ENCODE measurements around the gene TEX50.
"Not testable (repeated sequence)": the region's sequence is repeated elsewhere in the genome, so short reads cannot be mapped to it uniquely, and the experiment has no call there.

Gene TEX50

DNA sequence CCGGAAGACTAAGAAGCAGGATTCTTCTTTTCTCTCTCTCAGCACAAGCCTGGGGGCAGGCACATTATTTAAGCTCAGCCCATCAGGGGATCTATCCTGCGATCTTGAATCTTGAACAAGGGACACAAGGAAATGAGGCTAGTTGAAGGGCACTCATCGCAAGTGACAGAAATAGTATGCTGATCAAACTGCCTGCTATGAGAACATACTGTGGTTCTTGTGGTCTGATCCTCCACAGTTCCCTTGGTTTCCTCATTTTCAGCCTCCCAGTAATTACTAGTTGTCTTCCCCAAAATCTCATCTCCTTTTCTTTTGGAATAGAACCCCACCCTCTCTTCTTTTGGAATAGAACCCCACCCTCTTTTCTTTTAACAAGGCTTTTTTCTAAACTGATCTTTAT is 28.0 kb downstream of the TEX50 start:
- DNase-seq, result no peak

DNA sequence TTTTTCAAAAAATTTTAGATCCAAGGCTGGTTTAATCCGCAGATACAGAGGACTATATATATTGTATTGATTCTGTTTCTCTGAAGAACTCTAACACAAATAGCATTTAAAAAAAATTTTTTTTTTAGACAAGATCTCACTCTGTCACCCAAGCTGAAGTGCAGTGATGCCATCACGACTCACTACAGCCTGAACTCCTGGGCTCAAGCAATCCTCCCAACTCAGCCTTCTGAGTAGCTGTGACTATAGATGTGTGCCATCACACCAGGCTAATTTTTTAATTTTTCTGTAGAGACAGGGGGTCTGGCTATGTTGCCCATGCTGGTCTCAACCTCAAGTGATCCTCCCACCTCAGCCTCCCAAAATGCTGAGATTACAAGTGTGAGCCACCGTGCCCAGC is 31.5 kb downstream of the TEX50 start:
- DNase-seq, result no peak

DNA sequence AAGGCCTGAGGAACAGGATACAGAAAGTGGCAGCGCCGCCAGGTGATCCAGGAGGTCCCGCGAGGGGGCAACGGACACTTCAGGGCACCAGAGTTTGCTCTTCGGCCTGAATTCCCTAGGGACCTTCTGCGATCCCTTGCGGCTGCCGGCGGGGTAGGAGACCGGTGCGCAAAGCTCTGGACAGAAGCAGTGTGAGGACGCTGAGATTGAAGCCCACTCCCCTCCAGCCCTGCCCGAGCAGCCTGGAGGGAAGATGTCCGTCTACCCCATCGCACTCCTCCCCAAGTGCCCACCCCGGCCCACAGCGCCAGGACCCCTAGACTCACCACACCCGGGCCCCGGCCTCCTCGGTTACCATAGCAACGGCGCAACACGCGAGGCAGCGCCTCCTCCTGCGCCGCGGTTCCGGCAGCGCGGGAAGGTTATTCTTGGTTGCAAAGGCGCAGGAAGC is 34.4 kb downstream of the TEX50 start, which contains the start of gene ANKRD45:
TSS of gene ANKRD45 (minus strand) at position 361 of the 451 bp plus-strand sequence. CDS start 10,433 bp downstream, outside the sequence.
- DNase-seq, result peak; percentile 71 to 77

DNA sequence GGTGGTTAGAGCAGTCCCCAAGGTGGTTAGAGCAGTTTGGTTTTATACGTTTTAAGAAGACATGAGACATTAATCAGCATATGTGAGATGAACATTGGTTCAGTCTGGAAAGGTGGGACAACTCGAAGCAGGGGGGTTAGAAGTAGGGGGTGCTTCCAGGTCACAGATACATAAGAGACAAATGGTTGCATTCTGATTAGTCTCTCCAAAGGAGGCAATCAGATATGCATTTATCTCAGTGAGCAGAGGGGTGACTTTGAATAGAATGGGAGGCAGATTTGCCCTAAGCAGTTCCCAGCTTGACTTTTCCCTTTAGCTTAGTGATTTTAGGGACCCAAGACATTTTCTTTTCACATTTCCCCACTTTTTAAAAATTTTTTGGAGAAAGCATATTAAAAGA is 39.4 kb downstream of the TEX50 start:
- DNase-seq, result not testable (repeated sequence)

DNA sequence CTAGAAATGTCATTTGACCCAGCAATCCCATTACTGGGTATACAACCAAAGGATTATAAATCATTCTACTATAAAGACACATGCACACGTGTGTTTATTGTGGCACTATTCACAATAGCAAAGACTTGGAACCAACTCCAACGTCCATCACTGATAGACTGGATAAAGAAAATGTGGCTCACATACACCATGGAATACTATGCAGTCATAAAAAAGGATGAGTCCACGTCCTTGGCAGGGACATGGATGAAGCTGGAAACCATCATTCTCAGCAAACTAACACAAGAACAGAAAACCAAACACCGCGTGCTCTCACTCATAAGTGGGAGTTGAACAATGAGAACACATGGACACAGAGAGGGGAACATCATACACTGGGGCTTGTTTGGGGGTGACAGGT is 45.0 kb downstream of the TEX50 start:
- not testable (repeated sequence) for DNase-seq

DNA sequence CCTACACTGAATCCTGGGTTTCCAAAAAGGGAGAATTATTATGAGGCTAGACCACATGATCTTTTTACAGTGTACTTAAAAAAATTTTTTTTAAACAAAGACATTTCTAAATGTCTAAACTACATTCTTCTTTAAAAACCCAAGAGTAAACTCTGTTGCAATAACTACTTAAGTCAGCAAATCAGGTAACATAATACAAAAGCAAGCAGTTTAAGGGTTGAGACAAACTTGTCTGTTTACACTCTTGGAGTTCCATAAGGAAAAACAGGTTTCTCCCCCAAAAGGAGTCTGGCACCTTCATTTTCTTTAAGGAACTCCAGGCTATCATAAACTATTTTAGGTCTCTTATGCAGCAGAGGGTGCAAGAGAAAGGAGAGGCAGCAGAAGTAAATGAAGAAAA is 47.0 kb downstream of the TEX50 start:
- no peak for DNase-seq

DNA sequence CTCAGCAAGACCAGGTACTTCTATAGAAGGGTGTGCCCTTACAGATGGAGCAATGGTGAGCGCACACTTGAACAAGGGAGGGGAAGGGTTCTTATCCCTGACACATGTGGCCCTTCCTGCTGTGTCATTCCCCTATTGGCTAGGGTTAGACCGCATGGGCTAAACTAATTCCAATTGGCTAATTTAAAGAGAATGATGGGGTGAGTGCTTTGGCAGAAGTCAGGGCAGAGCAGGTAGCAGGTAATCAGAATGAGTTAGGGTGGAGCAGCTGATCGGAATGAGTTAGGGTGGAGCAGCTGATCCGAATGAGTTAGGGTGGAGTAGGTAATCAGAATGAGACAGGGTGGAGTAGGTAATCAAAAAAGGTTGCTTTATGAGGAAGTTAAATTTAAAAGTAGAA is 48.7 kb downstream of the TEX50 start:
- not testable (repeated sequence) for DNase-seq

DNA sequence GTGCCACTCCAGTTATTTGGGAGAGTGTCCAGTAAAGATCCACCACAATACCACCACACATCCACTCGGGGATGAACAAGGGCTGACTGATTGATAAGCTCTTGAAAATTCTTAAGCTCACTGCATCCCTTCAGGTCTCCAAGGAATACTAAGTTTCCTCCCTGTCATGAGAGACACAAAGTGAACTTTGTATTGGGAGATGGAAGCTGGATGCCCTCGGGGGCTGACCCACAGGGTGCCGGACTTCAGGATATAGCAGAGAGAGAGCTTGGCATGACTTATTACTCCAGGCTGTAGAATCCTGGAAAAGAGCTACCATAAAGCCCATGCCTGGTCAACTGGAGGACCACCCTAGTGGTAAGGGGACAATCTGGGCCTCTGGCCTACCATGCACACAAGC is 50.0 kb downstream of the TEX50 start:
- not testable (repeated sequence) for DNase-seq

Data from NCI-H1930 (cell line).